HG02759 (cell line): ENCODE measurements around the gene IZUMO1.
A peak's percentile ranks its signal among the peaks of the same experiment; 100 is the strongest.
"Not testable (repeated sequence)": the region's sequence is repeated elsewhere in the genome, so short reads cannot be mapped to it uniquely, and the experiment has no call there.

Experiments used
- ATAC-seq: cut with Tn5 transposase; IDR thresholded peaks from one replicate; pipeline ENCODE4 v1.9.1; 2021; ENCODE audit warnings: mild to moderate bottlenecking, moderate library complexity; ENCODE audit not compliant: unreplicated experiment

IZUMO1 gene

GRCh38 chr19:48714759-48715675 is 31.7 kb downstream of the IZUMO1 start:
- ATAC-seq: no peak

GRCh38 chr19:48713864-48714755 is 32.6 kb downstream of the IZUMO1 start:
- peak; percentile 90 for ATAC-seq

GRCh38 chr19:48713041-48713863 is 33.5 kb downstream of the IZUMO1 start:
- ATAC-seq: no peak

GRCh38 chr19:48711106-48711662 is 35.5 kb downstream of the IZUMO1 start:
- ATAC-seq: no peak

GRCh38 chr19:48708471-48708870 is 38.2 kb downstream of the IZUMO1 start:
- ATAC-seq: no peak

- no peak for ATAC-seq
Measured at GRCh38 chr19:48705431-48705830, 41.3 kb downstream of the IZUMO1 start.

GRCh38 chr19:48703316-48703715 is 43.4 kb downstream of the IZUMO1 start:
- no peak for ATAC-seq

- ATAC-seq: no peak
Measured at GRCh38 chr19:48702701-48703100, 44.0 kb downstream of the IZUMO1 start.

- no peak for ATAC-seq
Measured at GRCh38 chr19:48698046-48698445, 48.7 kb downstream of the IZUMO1 start.

- ATAC-seq: no peak
Measured at GRCh38 chr19:48696353-48697010, 50.2 kb downstream of the IZUMO1 start.

GRCh38 chr19:48695743-48696352 is 50.9 kb downstream of the IZUMO1 start, which contains the start of gene FUT2:
Gene FUT2, plus strand, starts transcription at chr19:48695971. Its CDS starts 6,986 bp downstream, at chr19:48702957.
- no peak for ATAC-seq

- ATAC-seq: not testable (repeated sequence)
Measured at GRCh38 chr19:48693629-48694028, 53.1 kb downstream of the IZUMO1 start.
